Calu3 (cell line): ENCODE results near the gene ZNF521. TPM values are rescaled to one million over a fixed set of nuclear protein-coding genes. Genes with fewer than 3 reads are reported as not detected.

Experiments used
- BruUV-seq: library from RNA; stranded (reverse); fragments of 400-500 nt; replicated peaks from 2 replicates; lab custom pipeline; 2021; lab: Mats Ljungman, UMichigan
- CTCF ChIA-PET: fragments of 300-600 bp; sonication (Branson Sonifier 250); formaldehyde crosslinking; loops from one replicate; lab custom pipeline; 2022; ENCODE audit warnings: antibody characterized with exemption; lab: Charles Lee
- DNase-seq: peaks from one replicate; pipeline ENCODE4 v3.0.0; 2022
- H3K27ac Mint-ChIP-seq: one replicate; pipeline ENCODE4 v1.8.0; 2022; ENCODE audit warnings: mixed read lengths; ENCODE audit not compliant: unreplicated experiment
- H3K27me3 Mint-ChIP-seq: one replicate; pipeline ENCODE4 v1.8.0; 2022; ENCODE audit warnings: mixed read lengths; ENCODE audit not compliant: unreplicated experiment
- H3K36me3 Mint-ChIP-seq: one replicate; pipeline ENCODE4 v1.8.0; 2022; ENCODE audit warnings: mild to moderate bottlenecking, moderate library complexity, mixed read lengths; ENCODE audit not compliant: insufficient read depth, unreplicated experiment
- H3K4me1 Mint-ChIP-seq: one replicate; pipeline ENCODE4 v1.8.0; 2022; ENCODE audit warnings: mild to moderate bottlenecking, low read depth, mixed read lengths; ENCODE audit not compliant: unreplicated experiment
- H3K4me3 Mint-ChIP-seq: one replicate; pipeline ENCODE4 v1.8.0; 2022; ENCODE audit warnings: mild to moderate bottlenecking, low read depth, moderate library complexity, mixed read lengths; ENCODE audit not compliant: unreplicated experiment
- H3K9me3 Mint-ChIP-seq: one replicate; pipeline ENCODE4 v1.8.0; 2022; ENCODE audit warnings: low read depth, mixed read lengths; ENCODE audit not compliant: unreplicated experiment
- intact Hi-C: fragments of 100-400 bp; cut with micrococcal nuclease; formaldehyde crosslinking; loops from one replicate; pipeline ENCODE4 v1.10.0; 2022; ENCODE audit not compliant: unreplicated experiment
- total RNA-seq: library from RNA; stranded (reverse); gene quantifications from 2 replicates; pipeline ENCODE4 v1.2.3, GENCODE V29; 2022
- TF ChIP-seq, protein P1 (sequence below): fragments of 200-600 bp; IDR thresholded peaks from one replicate; pipeline ENCODE4 v1.8.0; 2022; ENCODE audit warnings: antibody characterized with exemption; ENCODE audit not compliant: unreplicated experiment

Gene ZNF521
- total RNA-seq, 1 experiment from 2014 or later: not detected

DNA sequence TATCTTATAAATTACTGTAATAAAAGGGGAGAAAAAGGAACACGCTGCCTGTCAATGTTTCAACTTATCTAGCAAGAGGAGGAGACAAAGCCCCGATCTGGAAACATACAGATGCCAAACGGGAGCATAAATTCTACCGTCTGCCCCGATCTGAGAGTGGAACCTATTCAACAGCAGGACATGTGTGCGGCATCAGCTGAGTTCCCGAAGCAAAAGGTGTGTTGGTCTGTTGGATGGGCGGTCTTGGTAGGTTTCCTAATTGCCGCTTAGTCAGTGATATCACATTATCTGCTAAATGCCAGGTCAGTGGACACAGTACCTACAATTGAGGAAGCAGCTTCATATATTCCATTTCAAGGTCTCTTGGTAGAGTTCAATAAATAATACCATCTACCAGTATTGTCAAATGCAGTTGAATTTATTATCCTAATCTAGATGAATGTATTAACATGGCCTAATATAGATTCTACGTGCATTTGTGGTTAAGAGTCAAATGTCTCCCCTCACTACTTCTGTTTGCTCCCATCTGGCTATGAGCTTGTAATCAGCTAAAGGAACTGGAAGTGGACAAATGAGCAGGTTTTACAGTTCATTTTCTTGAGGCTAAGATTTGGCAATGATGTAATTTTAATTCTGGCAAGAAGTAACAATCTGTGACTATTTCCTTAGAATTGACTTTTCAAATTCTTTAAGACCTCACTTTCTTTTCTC is 219.0 kb downstream of the ZNF521 start:
- peaks cover 63% of the 10 kb centered on the region for H3K27me3 Mint-ChIP-seq
- intact Hi-C loops: no loop called here
- DNase-seq: no peak
- CTCF ChIA-PET: no interaction called here
- BruUV-seq: no TSS peak
- no peak overlapping the region for H3K4me3 Mint-ChIP-seq
- no peaks in the 10 kb centered on the region for H3K4me1 Mint-ChIP-seq
- TF ChIP-seq, protein P1, sequence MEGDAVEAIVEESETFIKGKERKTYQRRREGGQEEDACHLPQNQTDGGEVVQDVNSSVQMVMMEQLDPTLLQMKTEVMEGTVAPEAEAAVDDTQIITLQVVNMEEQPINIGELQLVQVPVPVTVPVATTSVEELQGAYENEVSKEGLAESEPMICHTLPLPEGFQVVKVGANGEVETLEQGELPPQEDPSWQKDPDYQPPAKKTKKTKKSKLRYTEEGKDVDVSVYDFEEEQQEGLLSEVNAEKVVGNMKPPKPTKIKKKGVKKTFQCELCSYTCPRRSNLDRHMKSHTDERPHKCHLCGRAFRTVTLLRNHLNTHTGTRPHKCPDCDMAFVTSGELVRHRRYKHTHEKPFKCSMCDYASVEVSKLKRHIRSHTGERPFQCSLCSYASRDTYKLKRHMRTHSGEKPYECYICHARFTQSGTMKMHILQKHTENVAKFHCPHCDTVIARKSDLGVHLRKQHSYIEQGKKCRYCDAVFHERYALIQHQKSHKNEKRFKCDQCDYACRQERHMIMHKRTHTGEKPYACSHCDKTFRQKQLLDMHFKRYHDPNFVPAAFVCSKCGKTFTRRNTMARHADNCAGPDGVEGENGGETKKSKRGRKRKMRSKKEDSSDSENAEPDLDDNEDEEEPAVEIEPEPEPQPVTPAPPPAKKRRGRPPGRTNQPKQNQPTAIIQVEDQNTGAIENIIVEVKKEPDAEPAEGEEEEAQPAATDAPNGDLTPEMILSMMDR: no peak
- H3K27ac Mint-ChIP-seq: no peak overlapping the region
- H3K36me3 Mint-ChIP-seq: no peaks in the 10 kb centered on the region
- no peaks in the 10 kb centered on the region for H3K9me3 Mint-ChIP-seq

DNA sequence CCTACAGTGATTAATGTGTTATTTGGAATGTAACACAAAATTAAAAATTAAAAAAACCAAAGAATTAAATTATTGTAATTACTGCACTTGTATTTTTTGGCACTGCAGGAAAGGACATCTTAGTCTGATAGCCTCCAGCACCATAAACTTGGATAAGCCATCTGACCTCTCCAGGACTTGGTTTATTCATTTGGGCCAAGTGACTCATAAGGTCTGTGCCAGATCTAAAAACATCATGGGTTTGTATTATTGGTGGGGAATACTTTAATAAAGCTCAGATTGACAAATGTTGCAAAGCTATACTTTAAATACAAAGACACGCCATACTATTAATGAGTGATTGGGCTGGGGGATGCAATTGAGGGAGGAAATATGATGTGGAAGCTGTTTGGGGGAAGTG is 225.2 kb downstream of the ZNF521 start:
- TF ChIP-seq, protein P1: no peak
- intact Hi-C loops: no loop called here
- Mint-ChIP-seq H3K36me3 (no peaks in the 10 kb centered on the region), H3K27me3 (peaks cover 54% of the 10 kb centered on the region), H3K27ac (no peak overlapping the region), H3K9me3 (no peaks in the 10 kb centered on the region), H3K4me1 (no peaks in the 10 kb centered on the region), H3K4me3 (no peak overlapping the region)
- CTCF ChIA-PET: no interaction called here
- DNase-seq: no peak
- BruUV-seq: no TSS peak

DNA sequence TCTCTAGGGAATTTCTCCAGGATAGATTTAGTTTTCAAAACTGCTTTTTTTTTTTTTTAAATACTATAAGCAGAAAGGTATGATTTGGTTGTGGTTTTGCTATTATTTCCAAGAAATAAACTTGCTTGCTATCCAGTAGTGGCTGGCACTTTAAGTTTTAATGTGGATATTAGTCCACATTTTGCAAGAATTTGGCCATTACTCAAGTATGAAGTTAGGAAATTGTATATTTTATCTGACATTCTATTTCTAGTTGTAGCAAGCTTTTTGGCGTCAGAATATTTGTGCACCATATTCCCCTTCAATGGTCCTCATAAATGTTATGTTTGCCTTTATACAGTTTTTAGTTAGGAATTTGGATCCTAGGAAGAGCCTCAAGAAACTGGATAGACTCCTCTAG is 226.3 kb downstream of the ZNF521 start:
- no TSS peak for BruUV-seq
- H3K27ac Mint-ChIP-seq: no peak overlapping the region
- DNase-seq: no peak
- TF ChIP-seq, protein P1: no peak
- no peaks in the 10 kb centered on the region for H3K9me3 Mint-ChIP-seq
- no peaks in the 10 kb centered on the region for H3K4me1 Mint-ChIP-seq
- H3K4me3 Mint-ChIP-seq: no peak overlapping the region
- intact Hi-C loops: no loop called here
- CTCF ChIA-PET: interaction anchor here (0.7 kb wide), 1 partner anchor 17 kb away, joined by 3 read pairs; no protein-coding TSS in a partner anchor
- peaks cover 43% of the 10 kb centered on the region for H3K27me3 Mint-ChIP-seq
- no peaks in the 10 kb centered on the region for H3K36me3 Mint-ChIP-seq

DNA sequence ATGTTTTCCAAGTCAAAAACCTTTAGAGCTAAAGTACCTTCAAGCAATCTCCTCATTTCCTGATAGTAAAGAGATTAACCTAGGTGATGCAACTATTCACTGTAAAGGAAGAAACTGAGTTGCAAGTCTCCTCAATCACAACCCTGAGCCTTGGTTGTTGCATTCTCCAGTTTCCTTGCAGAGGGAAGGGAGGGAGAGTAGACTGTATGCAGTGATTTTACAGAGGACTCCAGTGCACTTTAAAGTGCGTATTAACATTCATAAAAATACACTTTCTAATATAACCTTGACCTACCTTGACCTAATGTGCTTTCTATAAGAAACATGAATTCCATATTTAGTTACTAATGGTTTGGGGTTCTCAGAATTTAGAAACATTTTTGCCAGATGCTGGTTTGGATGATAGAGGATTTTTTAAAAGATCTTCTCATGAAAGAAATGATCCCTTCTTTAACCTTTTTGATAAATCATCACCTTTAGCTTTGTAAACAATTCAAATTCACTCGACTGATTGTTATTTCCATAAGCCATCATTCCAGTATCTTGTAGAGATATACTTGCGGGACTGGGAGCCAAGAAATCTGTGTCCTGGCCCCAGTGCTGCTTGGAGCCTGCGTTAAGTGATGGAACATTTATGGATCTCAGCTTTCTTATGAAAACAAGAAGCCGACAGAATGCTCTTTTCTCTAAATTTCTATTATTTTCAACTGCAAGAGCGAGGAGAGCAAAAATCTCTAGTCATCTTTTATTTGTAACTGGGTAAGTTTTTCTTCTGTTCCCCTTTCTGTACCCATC is 228.3 kb downstream of the ZNF521 start:
- Mint-ChIP-seq H3K4me1 (no peaks in the 10 kb centered on the region), H3K36me3 (no peaks in the 10 kb centered on the region), H3K4me3 (no peak overlapping the region), H3K9me3 (no peaks in the 10 kb centered on the region), H3K27me3 (peaks cover 22% of the 10 kb centered on the region), H3K27ac (no peak overlapping the region)
- TF ChIP-seq, protein P1: no peak
- BruUV-seq: no TSS peak
- CTCF ChIA-PET: interaction anchor here (0.6 kb wide), 1 partner anchor 570 kb away, joined by 3 read pairs; no protein-coding TSS in a partner anchor
- no peak for DNase-seq
- intact Hi-C loops: no loop called here
